HEK293T (cell line): ENCODE measurements around the gene ADGRL2.

Experiments used
- BHLHE40 ChIP-seq: fragments of 450-650 bp; IDR thresholded peaks from 2 replicates; pipeline ENCODE4 v1.6.1; 2016; ENCODE audit warnings: mild to moderate bottlenecking, moderate library complexity, borderline replicate concordance
- ELF4 ChIP-seq: fragments of 450-650 bp; IDR thresholded peaks from 2 replicates; pipeline ENCODE4 v1.6.1; 2017; ENCODE audit warnings: antibody characterized with exemption
- FOXK2 ChIP-seq: fragments of 450-650 bp; IDR thresholded peaks from 2 replicates; pipeline ENCODE4 v1.6.1; 2016; ENCODE audit warnings: mild to moderate bottlenecking
- FOXM1 ChIP-seq: fragments of 450-650 bp; IDR thresholded peaks from 2 replicates; pipeline ENCODE4 v1.6.1; 2017; ENCODE audit warnings: mild to moderate bottlenecking, borderline replicate concordance
- NFRKB ChIP-seq: fragments of 450-650 bp; IDR thresholded peaks from 2 replicates; pipeline ENCODE4 v1.6.1; 2016; ENCODE audit warnings: mild to moderate bottlenecking, moderate library complexity
- SP1 ChIP-seq: fragments of 450-650 bp; IDR thresholded peaks from 2 replicates; pipeline ENCODE4 v1.6.1; 2017
- SUZ12 ChIP-seq: fragments of 450-650 bp; IDR thresholded peaks from 2 replicates; pipeline ENCODE4 v1.6.1; 2016; ENCODE audit warnings: mild to moderate bottlenecking
- TARDBP ChIP-seq: fragments of 450-650 bp; IDR thresholded peaks from 2 replicates; pipeline ENCODE4 v1.6.1; 2016
- ZNF384 ChIP-seq: fragments of 450-650 bp; IDR thresholded peaks from 2 replicates; pipeline ENCODE4 v1.6.1; 2016

GRCh38 chr1:81820765-81821164 lies 20.0 kb downstream of the ADGRL2 start:
- TF ChIP-seq NFRKB, result no peak
- TF ChIP-seq ZNF384, result no peak
- TF ChIP-seq SUZ12, result no peak
- no peak for TF ChIP-seq FOXK2
- no peak for TF ChIP-seq BHLHE40
- no peak for TF ChIP-seq TARDBP
- no peak for TF ChIP-seq FOXM1
- TF ChIP-seq SP1, result no peak
- TF ChIP-seq ELF4, result no peak
